Activated CD8-positive, alpha-beta memory T cell treated with anti-CD3 and anti-CD28 coated beads for 36 hours (primary cell): ENCODE data around the gene SGCD. TPM values are rescaled to one million over a fixed set of nuclear protein-coding genes. Genes with fewer than 3 reads are reported as not detected.
"Not testable (repeated sequence)": the region's sequence is repeated elsewhere in the genome, so short reads cannot be mapped to it uniquely, and the experiment has no call there.

Source experiments
- CTCF ChIA-PET: fragments of 350-600 bp; sonication (Branson Sonifier 250); formaldehyde crosslinking; loops from one replicate; lab custom pipeline; 2021; ENCODE audit warnings: antibody characterized with exemption; lab: Charles Lee
- POLR2A ChIA-PET: fragments of 350-600 bp; sonication (Branson Sonifier 250); formaldehyde crosslinking; loops from one replicate; lab custom pipeline; 2021; ENCODE audit warnings: antibody characterized with exemption; lab: Charles Lee
- total RNA-seq, 2 experiments: library from RNA; stranded (reverse); gene quantifications; one replicate each; pipeline ENCODE4 v1.2.3, GENCODE V29; 2021

SGCD gene
- total RNA-seq, 2 experiments from 2014 or later: 0.02 to 0.08 TPM

- POLR2A ChIA-PET: no interaction called here
- CTCF ChIA-PET: no interaction called here
Observed at GRCh38 chr5:156591631-156592030, 264.7 kb downstream of the SGCD start.

DNA sequence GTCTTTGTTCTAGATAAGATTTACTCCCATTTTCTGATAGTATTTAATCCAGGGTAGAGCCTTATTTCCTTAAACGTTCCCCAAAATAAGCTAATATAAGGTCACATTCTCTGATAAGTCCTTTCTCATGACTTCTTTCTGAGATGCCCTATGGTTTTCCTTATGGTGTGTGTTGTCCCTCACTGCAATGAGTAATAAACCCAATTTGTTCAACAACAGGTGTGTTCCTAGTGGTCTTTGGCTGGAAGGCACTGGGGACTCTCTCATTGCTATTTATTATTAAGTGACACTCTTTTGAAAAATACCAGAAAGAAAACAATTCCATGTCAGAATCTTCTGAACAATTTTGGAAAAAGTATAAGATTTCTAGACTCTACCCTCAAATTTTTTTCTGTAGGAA is 266.6 kb downstream of the SGCD start:
- ChIA-PET POLR2A (no interaction called here), CTCF (interaction anchor here (0.5 kb wide), 1 partner anchor 1931 kb away, joined by 4 read pairs; no protein-coding TSS in a partner anchor)

DNA sequence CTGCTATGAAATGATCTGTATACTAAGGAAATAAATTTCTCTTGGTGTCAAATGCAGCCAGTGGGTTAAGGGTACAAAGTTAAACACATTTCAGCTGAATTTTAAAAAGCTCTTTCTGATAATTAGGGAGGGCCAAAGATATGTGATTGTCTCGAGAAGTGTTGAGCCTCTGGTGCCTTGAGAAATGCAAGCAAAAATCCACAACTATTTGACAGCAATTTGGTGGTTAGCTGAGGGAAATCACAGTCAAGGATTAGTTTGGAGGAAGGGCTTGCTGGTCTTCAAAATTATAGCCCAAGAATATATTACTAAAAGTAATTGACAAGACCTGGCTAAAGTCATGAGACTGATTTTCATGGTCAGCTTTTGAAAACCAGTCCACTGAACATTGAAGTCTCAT is 267.4 kb downstream of the SGCD start:
- POLR2A ChIA-PET: no interaction called here

DNA sequence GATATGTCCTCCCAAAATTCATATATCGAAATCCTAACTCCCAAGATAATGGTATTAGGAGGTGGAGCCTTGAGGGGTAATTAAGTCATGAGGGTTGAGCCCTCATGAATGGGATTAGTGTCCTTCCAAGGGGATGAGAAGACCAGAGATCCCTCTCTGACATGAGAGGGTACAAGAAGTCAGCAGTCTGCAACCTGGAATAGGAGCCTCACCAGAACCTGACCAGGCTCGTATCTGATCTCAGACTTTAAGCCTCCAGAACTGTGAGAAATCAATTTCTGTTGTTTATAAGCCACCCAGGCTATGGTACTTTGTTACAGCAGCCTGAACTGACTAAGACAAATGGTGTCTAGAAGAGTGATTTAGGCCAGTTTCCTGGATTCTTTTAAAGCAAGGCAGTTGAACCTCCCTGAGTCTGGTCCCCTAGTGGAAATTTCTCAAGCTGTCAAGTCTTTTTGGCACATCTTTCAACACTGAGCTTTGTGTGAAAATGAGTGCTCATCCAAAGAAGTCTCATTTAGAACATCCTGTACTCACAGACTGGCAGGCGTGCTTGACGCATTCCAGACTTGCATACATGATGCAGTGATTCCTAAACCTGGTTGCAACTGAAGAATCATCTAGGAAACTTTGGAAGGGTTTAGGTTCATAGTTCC is 268.3 kb downstream of the SGCD start:
- ChIA-PET POLR2A (no interaction called here), CTCF (no interaction called here)

More for the DNA sequence above, 267.4 kb downstream of the SGCD start:
- CTCF ChIA-PET: no interaction called here

- POLR2A ChIA-PET: no interaction called here
- CTCF ChIA-PET: no interaction called here
Observed at GRCh38 chr5:156597276-156597675, 270.3 kb downstream of the SGCD start.

DNA sequence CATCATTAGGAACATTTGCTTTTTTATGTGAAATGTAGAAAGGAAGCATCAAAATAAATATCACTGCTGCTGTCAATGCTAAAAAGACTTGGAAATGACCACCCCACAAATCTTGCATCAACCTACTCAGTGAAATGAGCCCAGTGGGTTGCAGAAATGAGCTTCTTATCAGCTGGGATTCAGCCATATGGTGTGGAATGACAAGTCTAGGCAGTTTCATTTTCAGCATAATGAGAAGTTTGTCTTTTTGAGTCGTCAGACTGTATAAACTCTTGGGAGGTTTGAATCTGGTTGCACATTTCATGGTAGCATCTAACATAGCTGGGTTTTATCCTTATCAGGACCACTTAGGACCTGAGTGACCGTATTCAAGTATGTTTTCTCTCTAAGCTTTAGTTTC is 272.0 kb downstream of the SGCD start:
- ChIA-PET CTCF (no interaction called here), POLR2A (no interaction called here)

DNA sequence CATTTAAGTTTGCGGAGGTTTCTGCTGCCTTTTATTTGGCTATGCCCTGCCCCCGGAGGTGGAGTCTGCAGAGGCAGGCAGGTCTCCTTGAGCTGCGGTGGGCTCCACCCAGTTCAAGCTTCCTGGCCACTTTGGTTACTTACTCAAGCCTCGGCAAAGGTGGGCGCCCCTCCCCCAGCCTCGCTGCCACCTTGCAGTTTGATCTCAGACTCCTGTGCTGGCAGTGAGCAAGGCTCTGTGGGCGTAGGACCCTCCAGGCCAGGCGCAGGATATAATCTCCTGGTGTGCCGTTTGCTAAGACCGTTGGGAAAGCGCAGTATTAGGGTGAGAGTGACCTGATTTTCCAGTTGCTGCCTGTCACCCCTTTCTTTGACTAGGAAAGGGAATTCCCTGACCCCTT is 283.6 kb downstream of the SGCD start:
- CTCF ChIA-PET, POLR2A ChIA-PET: not testable (repeated sequence)

DNA sequence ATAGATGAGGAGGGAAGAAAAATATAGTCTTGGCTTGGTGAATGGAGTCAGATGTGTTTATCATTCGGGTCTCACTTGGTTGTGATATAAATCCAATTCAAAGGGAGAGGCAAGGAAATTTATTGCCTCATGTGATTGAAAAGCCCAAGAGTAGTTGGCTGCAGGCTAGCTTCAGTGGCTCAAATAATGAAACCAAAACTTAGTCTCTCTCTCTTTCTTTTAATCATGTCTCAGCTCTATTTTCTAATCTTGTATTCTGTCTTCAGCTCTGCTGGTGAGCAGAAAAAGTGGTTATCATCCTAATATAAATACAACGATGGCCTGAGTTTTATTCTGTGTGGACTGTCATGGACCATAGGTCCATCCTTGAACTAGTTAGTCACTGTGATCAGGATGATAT is 288.9 kb downstream of the SGCD start:
- ChIA-PET POLR2A (no interaction called here), CTCF (no interaction called here)

DNA sequence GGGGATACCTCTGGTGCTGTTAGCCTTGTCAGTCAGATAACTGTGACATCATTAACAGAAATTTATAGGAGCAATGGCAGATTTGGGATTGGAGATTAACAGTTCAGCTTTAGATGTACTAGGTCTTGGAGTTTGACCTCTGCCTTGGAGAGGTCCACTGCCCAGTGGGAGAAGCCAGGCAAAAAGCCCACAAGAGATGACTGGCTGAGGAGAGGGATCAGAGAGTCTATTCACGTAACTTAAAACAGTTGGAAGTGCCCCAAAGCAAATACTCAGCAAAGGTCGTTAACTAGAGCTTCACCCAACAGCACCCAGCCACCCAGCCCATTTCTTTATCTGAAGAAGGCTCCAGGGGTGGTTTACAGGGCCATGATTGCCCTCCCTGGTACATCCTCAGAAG is 290.5 kb downstream of the SGCD start:
- CTCF ChIA-PET: no interaction called here
- POLR2A ChIA-PET: no interaction called here

GRCh38 chr5:156618601-156619000 is 291.6 kb downstream of the SGCD start:
- POLR2A ChIA-PET: interaction anchor here (0.7 kb wide), 1 partner anchor 448 kb away, joined by 5 read pairs; no protein-coding TSS in a partner anchor

DNA sequence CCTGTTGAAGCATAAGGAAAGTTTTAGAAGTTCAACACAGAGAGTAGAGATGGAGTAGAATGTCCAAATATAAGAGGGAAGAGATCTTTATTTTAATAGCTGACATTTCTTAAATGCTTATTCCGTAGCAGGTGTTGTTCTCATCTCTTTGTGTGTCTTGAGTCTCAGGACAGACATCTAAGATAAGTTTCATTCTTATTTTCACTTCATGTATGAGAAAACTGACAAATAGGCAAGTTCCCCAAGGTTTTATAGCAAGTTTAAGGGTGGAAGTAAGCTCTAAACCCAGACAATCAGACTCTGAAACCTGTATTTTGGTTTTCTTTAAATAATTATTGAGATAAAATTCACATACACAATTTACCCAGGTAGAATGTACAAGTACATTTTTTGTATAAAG is 294.8 kb downstream of the SGCD start:
- ChIA-PET CTCF (no interaction called here), POLR2A (no interaction called here)

More at GRCh38 chr5:156618601-156619000, 291.6 kb downstream of the SGCD start:
- CTCF ChIA-PET: no interaction called here

DNA sequence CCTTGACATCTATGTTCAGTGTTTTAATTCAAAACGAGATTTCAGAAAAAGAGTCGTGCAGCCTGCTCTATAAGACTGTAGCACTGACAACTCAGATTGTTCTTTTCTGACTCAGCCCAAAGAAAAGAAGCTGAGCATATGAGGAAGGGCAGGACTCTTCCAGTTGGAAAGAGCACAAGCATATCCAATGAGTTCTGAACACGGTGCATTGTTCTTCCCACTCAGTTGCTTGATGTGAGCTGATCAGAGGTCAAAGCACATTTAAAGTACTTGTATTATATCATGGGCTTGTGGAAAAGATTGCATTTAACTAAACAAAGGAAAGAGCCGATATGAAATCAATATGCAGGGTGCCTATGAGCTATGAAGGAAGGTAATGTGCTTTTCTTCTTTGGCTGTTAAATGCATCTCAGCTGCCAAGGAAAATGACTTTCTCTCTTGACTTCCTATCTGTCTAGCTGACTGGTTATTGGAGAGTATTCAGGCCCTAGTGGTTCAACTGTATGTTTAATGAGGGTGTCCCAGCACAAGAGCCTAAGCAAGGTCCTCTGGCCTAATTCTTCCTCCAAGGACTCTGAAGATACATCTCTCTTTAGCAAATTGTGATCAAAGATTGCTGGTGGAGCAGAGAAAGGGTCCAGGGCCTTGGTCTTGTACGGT is 296.5 kb downstream of the SGCD start:
- ChIA-PET CTCF (no interaction called here), POLR2A (no interaction called here)

DNA sequence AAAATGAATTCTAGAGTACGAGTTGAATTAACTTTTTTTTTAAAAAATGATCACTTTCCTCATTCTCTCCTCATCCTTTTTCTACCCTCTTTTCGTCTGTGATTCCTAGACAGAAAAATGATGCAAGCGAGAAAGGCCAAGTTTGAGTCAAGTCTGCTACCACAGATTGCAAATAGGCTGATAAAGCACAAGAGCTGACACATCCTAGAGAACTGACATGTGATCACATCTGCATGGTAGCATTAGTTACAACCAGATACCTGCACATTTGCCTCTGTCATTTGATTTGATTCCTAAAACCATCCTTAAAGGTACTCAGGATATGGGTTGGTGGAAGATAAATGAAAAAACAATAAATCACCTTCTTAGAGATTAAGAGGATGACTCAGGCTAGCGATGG is 297.7 kb downstream of the SGCD start:
- ChIA-PET CTCF (no interaction called here), POLR2A (no interaction called here)

- ChIA-PET POLR2A (no interaction called here), CTCF (no interaction called here)
Observed at GRCh38 chr5:156628421-156628820, 301.5 kb downstream of the SGCD start.

DNA sequence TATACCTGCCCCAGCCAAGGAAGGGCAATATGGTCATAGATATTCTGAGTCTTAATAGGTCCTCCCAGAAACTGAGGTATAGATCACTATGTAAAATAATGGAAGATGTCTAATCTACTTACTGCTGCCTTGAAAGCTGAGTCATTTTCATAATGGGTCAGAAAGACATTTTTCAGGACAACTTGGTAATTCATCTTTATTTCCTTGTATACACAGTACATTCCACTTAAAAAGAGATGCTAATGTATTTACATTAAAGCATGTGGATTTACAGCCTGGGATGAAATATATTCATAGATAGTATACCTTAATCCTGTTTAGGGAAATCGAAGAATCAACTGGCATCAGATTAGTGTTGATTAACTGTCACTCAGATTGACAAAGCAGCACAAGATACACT is 304.0 kb downstream of the SGCD start:
- ChIA-PET CTCF (no interaction called here), POLR2A (no interaction called here)

DNA sequence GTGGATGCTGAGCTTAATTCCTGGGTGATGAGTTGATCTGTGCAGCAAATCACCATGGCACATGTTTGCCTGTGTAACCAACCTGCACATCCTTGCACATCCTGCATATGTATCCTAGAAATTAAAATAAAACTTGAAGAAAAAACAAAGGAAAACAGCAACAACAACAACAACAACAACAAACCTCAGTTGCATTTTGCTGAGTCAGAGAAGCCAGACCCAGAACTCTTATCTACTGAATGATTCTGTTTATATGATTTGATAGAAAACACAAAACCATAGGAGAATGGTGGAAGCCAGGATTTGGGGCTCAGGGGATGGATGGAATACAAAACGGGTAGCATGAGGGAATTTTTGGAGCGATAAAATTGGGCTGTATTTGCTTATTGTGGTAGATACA is 307.3 kb downstream of the SGCD start:
- CTCF ChIA-PET: no interaction called here
- POLR2A ChIA-PET: no interaction called here

- CTCF ChIA-PET: no interaction called here
- POLR2A ChIA-PET: no interaction called here
Observed at GRCh38 chr5:156640691-156641241, 313.8 kb downstream of the SGCD start.

- CTCF ChIA-PET: no interaction called here
- POLR2A ChIA-PET: no interaction called here
Observed at GRCh38 chr5:156641686-156642085, 314.7 kb downstream of the SGCD start.

DNA sequence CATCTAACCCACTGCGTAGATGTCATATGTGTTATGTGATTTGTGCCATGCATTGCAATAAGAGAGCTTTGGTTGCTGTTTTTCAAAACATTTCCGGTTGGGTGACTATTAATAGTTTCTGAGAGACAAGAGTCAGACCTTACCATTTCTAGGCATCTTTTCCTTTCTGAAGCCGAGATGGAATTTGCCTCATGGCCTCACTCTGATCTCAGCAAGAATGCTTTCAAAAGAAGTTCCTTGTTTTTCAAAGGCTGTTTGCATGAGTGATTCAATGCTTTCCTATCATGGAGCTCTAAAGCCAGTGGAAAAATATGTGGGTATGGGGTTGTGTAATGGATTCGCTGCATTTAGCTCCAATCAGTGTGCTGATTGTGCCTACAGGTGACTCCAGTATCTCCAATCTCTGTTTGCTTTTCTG is 320.1 kb downstream of the SGCD start:
- ChIA-PET POLR2A (no interaction called here), CTCF (no interaction called here)

- POLR2A ChIA-PET: no interaction called here
- CTCF ChIA-PET: no interaction called here
Observed at GRCh38 chr5:156654444-156654843, 327.5 kb downstream of the SGCD start.

GRCh38 chr5:156655732-156656131 is 328.8 kb downstream of the SGCD start:
- POLR2A ChIA-PET: no interaction called here
- CTCF ChIA-PET: no interaction called here
